GM19240 (cell line): ENCODE results near the gene MTAP.
"Not testable (repeated sequence)": the region's sequence is repeated elsewhere in the genome, so short reads cannot be mapped to it uniquely, and the experiment has no call there.

Source experiments
- DNase-seq: peaks from one replicate; pipeline ENCODE4 v3.0.0; 2011; ENCODE audit warnings: low spot score; ENCODE audit not compliant: insufficient read length

MTAP gene

DNA sequence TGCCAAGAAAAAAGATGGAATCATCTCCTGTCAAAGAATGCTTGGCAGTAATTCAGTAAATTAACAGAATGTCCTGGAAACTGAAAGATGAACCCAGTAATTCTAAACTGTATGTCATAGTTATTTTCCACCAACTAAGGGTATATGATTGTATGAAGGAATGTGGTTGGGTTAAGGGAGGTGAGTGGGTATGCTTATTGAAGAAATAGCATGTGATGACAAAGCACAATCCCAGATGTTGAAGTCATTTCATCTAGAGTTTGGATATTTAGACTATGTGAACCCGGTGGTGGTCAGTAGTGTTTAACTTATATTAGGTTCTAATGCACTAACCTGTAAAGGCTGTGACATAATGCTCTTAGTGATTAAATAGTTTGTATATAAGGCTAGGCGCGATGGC, 104.4 kb downstream of the MTAP start:
- DNase-seq: no peak

DNA sequence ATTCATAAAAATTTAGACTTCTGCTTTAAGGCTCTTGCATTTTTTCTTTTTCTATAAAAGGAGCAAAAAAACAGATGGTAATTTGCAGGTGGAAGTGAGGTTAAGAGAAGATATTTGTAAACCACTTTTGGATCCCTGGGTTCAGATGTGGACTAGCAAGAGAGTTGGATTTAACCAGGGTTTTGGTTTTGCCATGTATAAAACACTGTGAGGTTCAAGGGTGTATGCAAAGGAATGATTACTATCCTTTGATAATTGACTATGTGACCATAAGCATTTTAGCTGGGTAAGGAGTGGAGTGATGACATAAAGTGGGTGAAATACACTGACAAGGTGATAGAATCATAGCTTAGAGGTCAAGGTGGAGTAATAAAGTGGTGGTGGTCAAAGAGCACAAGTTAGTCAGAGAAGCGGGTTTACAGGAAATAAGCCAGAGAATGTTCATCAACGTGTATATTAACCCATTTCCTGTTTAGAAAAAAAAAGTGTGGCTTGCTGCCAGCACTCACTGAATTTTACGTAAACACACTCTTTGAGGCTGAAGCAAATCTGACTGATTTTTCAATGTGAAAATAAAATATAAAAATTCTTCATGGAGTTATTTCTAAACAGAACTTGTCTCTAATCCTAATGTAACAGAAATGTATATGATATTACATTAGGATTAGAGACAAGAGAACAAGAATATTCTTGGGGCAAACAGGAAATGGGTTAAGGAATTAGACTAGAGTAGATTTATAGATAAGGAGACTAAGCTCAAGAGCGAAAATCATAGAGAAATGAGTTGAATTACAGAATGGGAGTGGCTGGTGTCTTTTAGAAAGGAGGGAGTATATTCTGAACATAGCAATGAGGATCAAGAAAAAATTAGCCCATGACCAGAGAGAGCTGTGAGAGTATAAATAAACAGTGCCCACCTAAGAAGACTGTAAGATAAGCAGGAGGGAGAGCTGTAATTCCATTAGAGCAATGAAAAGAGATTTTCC, 117.2 kb downstream of the MTAP start:
- no peak for DNase-seq

DNA sequence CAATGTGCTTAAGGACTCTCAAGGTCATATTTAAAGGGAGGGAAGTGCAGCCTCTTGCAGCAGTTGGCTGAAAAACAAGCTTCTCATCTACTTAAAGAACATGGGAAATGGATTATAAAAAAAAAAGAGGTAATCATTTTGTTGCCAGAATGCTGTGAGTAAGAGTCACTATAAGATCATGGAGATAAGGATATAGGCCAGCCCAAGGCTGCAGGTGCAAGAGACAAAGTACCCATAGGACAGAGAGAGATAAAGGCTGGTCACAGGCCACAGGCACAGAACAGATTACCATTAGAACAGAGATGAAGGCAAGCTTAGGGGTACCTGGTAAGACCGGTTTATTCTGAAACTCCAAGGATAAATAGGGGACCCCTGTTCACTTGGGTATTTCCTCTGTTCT, 121.3 kb downstream of the MTAP start:
- DNase-seq: no peak

DNA sequence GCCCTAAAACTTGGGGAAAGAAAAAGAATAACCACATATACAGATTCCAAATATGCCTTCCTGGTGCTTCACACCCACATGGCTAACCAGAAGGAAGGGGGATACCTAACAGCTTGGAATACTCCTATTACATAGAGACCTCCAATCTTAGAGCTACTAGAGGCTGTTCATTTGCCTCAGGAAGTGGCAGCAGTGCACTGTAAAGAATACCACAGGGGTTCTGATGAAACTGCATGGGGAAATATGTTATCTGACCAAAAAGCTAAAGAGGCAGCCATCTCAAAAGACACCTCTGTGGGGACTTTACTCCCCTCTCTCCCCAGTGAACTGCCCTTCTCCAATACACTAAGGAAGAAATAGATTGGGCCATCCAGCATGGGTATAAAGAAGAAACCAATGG, 125.3 kb downstream of the MTAP start:
- DNase-seq: no peak

DNA sequence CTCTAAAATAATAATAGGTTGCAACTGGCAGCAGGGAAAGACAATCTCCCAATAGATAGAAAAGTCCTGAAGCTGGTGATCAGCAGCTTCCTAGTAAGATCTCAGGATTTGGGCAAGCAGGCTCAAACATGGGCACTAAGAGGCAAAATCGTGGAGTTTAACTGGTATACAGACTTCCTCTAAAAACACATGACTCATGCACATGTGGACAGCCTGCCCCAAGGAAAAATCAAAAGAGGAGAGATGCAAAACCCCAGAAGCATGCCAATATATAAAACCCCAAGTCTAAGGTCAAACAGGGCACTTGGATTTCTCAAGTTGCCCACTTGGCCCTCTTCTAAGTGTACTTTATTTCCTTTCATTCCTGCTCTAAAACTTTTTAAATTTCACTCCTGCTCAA, 129.0 kb downstream of the MTAP start:
- DNase-seq: no peak

DNA sequence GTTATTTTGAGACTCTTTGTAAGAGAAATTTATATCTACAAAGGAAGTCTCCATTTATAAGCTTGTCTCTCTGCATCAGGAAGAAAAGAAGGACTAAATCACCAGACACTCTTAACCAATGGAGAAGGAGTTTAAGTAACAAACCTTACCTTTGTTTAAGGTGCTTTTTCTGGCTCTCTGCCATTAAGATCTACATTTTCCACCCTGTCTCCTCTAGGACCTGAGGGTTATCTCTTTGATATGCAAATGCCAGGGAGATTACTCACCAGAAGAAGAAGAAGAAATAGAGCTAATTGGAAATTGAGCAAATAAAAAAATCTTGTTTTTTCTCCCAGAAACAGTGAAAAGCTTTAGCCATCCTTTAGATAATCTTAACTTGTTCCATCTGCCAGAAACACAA, 130.8 kb downstream of the MTAP start:
- DNase-seq: no peak

DNA sequence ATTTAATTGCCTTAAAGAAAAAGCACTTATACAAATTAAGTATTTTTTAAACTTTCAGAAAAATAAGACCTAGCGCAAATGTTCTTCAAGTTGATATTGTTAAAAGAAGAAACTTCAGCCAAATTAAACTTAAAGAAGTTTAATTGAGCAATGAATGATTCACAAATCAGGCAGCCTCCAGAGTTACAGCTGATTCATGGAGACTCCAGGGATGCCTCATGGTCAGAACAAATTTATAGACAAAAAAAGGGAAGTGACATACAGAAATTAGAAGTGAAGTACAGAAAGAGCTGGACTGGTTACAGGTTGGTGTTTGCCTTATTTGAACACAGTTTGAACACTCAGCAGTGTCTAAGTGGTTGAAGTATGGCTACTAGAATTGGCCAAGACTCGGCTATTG, 131.4 kb downstream of the MTAP start:
- DNase-seq: no peak

DNA sequence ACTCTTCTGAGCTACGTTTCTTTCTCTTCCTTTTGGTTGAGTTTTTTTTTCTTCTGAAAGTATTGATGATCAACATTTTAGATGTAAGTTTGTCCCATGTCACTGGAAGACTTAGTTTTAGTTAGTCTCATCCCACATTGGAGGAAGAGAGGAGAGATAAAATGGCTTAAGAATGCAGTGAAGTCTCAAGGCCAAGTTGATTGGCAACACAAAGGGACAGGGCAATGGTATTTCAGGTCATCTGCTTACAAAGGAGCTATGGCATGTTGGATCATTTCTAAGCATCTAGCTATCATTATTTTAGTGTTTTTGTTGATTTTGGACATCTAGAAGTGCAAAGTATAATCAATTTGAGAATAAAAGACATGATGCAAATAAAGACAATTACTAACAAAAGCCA, 133.2 kb downstream of the MTAP start:
- DNase-seq: no peak

DNA sequence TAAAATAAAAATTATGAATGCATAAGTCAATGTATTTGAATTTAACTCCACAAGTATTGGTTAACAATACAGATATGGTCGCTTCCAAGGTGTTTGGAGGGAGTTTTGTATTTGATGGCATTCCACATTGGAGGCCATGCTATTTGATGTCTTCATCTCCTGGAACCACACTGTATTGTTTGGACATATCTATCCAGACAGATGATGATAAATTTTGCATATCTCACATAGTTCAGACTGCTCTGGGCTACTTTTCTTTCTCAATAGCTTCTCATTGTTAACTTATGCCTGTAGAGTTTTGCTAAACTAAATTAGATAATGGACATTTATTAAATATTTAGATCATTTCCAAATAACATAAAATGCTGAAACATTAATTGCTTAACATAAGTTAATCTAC, 133.7 kb downstream of the MTAP start:
- DNase-seq: no peak

DNA sequence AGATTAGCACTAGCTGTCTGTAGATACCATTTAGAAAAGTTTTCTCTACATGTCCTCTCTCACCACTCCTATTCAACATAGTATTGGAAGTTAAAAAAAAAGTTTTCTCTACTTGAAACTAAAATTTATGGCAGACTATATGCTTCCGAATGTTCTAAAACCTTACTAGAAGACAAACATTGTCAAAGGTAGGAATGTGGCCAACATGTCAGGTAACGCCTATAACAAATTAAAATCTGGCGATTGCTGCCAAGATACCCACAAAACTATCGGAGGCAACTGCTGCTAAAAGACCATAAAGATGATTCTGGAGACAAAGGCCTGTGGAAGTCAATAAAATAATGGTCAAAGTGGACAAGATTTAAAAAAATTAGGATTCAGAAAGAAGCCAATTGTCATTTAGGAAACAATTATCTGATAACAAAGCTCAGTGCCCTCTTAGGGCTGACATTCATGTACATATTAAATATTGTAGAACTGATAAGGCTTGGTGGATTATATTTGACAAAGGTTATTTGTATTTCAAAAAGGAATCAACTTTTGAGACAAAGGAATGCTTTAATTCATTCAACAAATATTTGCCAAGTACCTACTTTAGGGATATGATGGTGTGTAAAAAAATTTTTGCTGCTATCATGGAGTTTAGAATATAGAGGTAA, 139.0 kb downstream of the MTAP start:
- DNase-seq: no peak

DNA sequence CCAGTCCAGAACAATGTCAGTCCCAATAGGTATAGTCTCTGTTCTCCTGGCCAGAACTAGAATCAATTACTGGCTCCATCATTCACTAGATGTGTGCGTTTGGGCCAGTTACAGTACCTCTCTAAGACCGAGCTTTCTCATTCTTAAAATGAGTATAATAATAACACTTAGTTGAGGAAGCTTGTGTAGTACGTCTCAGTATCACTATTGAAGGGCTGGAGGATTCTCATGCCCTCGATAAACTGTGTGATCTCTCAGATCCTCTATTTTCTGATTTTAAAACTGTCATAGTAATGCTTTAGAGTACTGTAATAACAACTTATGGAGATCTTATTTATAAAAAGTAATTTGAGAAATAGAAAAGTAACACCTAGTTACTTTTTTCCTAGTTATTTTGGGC, 141.0 kb downstream of the MTAP start:
- DNase-seq: no peak

DNA sequence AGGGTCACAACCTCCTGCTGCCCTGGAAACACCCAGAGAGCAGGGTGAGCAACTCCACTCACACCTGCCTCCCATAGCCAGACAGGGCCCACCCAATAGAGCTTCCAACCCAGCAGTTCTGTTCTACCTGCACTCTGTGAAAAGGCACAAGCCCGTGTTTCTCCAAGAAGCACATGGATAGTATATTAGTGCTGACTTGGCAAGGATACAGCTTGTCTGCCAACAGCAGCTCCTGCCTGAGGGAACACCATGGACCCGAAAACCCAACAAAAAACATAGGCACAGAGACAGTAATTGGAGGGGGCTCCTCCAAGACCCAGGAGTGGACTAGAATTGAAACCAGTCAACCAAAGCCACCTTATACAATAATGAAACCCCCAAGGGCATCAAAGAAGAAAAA, 143.2 kb downstream of the MTAP start:
- no peak for DNase-seq

DNA sequence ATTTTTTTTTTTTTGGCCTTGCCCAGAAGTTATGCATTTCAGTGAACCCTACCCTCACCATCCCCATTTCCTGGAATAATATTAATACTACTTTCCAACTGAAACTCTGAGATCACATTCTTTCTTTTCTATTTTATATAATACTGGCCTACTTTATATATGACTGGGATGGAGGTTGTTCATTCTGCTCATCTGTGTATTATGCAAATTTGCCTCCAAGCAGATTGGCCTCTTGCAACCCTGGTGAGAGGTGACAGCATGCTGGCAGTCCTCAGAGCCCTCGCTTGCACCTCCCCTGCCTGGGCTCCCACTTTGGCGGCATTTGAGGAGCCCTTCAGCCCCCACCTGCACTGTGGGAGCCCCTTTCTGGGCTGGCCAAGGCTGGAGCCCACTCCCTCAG, 156.4 kb downstream of the MTAP start:
- no peak for DNase-seq

DNA sequence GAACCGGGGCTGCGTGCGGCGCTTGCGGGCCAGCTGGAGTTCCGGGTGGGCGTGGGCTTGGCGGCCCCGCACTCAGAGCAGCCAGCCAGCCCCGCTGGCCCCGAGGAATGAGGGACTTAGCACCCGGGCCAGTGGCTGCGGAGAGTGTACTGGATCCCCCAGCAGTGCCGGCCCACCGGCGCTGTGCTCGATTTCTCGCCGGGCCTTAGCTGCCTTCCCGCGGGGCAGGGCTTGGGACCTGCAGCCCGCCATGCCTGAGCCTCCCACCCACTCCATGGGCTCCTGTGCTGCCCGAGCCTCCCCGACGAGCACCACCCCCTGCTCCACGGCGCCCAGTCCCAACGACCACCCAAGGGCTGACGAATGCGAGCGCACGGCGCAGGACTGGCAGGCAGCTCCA, 156.8 kb downstream of the MTAP start:
- DNase-seq: not testable (repeated sequence)

DNA sequence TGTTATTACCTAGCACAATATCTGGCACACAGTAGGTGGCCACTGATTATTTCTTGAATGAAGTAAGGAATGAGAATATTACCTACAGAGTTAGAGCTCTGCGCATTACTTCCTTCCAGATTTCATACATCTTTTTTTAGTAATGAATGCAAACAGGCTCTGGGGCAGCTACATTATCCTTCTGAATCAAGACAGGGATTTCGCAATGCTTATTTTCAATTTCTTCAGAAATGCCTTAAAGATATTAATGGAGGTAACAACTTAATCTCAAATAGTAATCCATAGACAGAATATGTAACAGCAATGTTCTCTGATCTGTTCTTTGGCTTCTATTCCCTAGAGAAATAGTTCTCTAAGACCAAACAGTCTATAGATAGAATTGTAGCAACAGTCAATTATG, 159.1 kb downstream of the MTAP start:
- DNase-seq: no peak

DNA sequence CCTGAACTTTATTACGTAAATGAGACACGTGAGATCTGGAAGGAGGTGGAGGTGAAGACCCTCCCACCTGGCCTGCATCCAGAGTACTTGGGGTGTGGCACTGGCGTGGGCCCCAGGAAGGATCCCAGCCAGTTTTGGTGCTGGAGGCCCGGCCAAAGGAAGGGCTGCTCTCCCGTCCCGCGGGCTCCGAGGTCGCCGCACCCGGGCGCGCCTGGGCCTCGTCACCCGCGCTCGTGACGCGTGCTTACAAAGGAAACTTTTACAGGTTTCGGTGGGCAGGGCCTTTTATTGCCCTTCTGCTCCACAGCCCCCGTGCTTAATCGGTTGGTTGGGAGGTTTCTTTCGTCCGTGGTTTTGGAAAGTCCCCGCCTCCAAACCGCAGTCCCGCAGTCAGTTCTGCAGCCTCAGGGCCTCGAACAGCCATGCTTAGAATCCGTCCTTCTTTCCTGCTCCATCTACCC, 162.5 kb downstream of the MTAP start:
- DNase-seq: no peak

DNA sequence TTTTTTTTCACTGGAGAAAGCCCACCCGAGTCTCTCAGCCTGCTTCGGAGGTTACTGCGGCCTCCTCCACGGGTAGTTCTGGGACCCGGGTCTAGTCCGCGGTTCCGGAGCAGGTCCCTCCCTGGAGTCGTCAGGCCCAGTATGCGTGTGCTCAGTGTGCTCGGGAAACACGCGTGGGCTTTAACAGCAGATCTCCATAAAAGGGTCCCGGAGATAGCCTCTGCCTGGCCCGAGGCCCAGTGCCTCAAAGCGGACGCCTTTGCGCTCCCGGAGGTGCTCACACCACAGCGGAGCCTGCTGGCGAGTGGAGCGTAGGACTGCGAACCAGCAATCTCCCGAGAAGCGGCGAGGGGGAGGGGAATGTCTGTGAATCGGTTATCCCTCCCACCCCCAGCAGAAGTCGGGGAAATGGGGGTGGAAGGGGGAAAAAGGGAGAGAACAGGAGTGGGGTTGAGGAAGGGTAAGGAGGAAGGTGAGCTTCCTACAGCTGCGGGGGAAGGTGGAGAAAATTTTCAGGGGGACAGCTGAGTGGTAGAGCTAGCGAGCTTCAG, 163.0 kb downstream of the MTAP start:
- peak; percentile 48 for DNase-seq

DNA sequence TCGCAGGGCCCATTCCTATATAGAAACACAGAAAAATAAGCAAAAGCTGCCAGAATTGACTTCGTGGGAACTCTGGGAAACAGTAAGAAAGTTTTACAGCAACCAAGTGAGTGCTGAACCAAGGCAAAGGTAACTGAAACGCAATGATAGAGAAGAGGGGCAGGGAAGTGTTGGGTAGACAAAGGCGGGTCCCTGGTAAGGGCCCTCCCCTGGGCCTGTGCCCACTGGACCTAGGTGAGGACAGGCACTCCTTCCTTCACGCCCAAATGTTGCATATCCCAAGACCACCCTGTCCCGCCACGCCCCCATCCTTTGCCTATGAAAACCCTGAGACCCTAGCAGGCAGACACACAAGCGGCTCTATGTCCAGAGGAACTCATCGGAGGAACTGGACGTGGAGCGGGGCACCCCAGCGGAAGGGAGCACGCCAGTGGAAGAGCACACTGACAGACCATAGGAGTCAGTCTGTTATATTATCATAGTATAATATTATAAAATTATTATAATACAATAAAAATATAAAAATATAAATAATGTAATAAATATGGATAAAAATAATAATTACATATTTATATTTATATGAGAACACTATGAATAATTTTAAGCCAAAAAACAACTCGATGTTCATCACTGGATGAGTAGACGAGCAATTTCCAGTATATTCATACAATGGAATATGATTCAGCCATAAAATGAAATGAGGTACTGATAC, 163.9 kb downstream of the MTAP start:
- DNase-seq: no peak

DNA sequence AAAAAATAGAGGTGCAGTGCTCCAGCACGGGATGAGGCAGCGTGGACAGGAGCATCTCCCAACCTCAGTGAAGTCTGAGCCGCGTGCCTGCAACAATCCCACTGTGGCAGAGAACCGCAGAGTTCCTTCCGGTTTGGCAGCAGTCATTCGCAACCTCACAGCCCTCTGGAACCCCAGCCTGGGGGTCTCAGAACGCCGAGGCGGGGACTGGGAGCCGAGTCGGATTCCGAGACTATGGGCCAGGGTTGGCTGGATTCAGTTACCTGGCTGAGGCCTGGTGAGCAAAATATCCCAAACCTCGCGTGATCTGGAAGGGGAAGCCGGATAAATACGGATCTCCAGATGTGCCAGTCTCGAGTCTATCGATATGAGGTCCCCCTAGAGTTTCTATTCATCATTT, 164.7 kb downstream of the MTAP start:
- no peak for DNase-seq

DNA sequence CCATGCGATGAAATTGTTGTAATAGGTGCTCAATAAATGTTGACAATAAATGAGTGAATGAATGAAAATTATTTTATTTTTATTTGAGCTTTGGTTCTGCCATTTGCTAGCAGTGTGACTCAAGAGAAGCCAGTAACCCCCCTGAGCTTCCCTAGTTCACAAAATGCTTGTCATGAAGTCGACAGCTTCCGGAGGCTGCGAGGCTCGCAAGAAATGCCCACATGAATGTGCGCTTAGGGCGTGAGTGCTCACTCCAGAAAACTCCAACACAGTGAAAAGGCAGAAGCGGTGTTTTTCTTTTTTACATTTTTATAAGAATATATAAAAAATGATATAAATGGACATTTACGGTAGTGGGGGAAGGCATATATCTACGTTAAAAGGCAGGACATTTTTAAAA, 165.3 kb downstream of the MTAP start:
- DNase-seq: no peak

DNA sequence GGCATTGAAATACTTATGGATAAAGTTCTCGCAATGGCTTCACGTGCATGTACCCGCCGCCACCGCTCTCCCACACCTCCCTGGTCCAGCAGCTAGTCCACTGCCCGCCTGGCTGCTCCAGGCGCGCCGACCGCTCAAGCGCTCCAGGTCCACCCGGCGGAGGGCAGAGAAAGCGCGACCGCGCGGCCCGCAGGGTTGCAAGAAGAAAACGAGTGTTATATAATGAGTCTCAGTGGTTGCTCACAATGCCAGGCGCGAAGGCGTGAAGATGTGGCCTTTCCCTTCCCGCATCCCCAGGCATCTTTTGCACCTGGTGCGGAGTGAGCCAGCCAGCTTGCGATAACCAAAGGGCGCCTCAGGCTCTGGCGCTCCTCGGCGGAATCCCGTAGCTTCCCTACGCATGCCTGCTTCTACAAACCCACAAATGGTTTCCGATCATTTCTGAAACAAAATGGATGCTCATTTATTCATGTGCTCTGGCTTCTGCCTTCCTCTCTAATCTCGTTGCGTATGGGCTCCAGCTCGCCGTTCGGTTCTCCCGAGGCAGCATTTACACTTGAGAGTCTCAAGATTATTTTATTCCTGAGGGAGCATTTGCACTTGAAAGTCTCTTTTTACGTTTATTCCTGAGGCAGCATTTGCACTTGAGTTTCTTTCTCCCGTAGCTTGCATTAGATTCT, 166.0 kb downstream of the MTAP start:
- no peak for DNase-seq
